PC-9 (cell line): ENCODE measurements around the gene MYO1A.

ENCODE experiments used
- EZH2 ChIP-seq: fragments of 200-600 bp; sonication (generic); IDR thresholded peaks from 2 replicates; pipeline ENCODE4 v1.8.0; 2017; ENCODE audit warnings: antibody characterized with exemption, low read depth
- TF ChIP-seq, protein P1 (sequence below): fragments of 200-600 bp; sonication (generic); conservative IDR thresholded peaks from 2 replicates; pipeline ENCODE4 v1.6.1; 2017; ENCODE audit warnings: mixed run types, antibody characterized with exemption, mild to moderate bottlenecking, moderate library complexity

DNA sequence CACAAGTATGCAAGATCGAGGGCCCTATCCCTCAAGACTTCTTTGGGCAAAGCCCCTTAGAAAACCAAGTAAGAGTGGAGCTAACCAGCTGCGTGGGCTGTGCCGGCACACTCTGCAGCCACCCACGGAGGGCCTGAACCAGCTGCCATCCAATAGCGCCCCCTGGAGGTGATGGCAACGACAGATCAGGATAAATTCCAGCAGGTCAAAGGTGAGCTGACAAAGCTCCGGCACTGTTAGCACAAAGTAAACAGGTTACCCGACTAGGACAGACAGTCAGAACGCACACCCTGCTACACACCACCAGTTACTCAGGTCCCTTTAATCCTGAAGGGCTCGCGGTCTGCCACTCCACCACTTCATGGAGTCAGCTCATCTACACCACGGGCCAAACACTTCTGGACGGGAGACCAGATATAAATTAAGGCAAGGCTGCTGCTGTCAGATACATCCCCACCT is 48.5 kb downstream of the MYO1A start:
- no peak for TF ChIP-seq EZH2
- TF ChIP-seq, protein P1, sequence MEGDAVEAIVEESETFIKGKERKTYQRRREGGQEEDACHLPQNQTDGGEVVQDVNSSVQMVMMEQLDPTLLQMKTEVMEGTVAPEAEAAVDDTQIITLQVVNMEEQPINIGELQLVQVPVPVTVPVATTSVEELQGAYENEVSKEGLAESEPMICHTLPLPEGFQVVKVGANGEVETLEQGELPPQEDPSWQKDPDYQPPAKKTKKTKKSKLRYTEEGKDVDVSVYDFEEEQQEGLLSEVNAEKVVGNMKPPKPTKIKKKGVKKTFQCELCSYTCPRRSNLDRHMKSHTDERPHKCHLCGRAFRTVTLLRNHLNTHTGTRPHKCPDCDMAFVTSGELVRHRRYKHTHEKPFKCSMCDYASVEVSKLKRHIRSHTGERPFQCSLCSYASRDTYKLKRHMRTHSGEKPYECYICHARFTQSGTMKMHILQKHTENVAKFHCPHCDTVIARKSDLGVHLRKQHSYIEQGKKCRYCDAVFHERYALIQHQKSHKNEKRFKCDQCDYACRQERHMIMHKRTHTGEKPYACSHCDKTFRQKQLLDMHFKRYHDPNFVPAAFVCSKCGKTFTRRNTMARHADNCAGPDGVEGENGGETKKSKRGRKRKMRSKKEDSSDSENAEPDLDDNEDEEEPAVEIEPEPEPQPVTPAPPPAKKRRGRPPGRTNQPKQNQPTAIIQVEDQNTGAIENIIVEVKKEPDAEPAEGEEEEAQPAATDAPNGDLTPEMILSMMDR = peak; percentile 77
